GM18526 (cell line): ENCODE results near the gene KRTAP4-4.
"Not testable (repeated sequence)": the region's sequence is repeated elsewhere in the genome, so short reads cannot be mapped to it uniquely, and the experiment has no call there.

Experiments used
- POLR2A ChIP-seq: IDR thresholded peaks from 3 replicates; pipeline ENCODE4 v1.6.1; 2011; ENCODE audit not compliant: insufficient read length; ENCODE audit errors: extremely low read depth

KRTAP4-4 gene

GRCh38 chr17:41153856-41154255, 6.7 kb downstream of the KRTAP4-4 start:
- no peak for TF ChIP-seq POLR2A

DNA sequence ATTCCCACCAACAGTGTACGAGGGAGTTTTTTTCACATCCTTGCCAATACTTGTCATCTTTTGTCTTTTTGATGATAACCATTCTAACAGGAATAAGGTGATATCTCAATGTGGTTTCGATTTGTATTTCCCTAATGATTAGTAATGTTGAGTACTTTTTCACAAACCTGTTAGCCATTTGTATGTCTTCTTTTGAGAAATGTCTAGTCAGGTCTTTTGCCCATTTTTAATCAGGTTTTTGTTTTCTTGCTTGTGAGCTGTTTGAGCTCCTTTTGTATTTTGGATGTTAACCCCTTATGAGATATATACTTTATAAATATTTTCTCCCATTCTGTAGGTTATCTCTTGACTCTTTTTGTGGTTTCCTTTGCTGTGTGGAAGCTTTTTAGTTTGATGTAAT, 9.0 kb downstream of the KRTAP4-4 start:
- no peak for TF ChIP-seq POLR2A

DNA sequence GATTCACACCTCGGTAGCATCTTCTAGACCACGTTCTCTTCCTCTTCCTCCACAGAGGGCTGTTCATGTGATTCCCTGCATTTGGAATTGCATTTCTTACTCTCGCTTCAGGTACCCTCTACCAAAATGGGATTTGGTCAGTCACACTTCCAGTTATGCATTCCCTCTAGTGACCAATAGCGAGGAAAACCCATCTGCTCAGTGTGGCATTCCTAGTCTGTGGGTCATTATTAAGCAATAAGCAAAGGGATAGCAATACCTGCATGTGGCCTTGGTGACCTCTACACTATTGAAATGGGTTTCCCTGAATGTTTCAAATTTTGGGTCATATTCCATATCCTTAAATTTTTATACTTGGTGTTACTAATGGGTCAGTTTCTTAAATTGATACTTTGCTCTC, 10.5 kb downstream of the KRTAP4-4 start:
- no peak for TF ChIP-seq POLR2A

DNA sequence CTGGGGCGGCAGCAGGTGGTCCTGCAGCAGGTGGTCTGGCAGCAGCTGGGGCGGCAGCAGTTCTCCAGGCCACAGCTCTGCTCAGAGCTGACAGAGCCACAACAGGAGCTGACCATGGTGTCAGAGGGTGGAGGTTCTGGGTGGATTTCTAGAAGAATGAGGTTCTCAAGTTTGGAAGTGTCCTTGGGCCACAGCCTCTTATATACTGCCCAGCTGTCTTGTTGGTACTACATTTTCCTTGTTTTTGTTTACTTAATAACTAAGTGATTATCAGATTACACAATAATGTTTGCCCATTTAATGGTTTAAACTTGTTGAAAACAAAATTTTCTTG, 10.9 kb downstream of the KRTAP4-4 start, which contains the start of gene KRTAP4-5:
Gene KRTAP4-5, minus strand, starts transcription at position 174 of the 334 bp plus-strand sequence. Its CDS starts 58 bp downstream, at position 116.
- TF ChIP-seq POLR2A, result no peak

DNA sequence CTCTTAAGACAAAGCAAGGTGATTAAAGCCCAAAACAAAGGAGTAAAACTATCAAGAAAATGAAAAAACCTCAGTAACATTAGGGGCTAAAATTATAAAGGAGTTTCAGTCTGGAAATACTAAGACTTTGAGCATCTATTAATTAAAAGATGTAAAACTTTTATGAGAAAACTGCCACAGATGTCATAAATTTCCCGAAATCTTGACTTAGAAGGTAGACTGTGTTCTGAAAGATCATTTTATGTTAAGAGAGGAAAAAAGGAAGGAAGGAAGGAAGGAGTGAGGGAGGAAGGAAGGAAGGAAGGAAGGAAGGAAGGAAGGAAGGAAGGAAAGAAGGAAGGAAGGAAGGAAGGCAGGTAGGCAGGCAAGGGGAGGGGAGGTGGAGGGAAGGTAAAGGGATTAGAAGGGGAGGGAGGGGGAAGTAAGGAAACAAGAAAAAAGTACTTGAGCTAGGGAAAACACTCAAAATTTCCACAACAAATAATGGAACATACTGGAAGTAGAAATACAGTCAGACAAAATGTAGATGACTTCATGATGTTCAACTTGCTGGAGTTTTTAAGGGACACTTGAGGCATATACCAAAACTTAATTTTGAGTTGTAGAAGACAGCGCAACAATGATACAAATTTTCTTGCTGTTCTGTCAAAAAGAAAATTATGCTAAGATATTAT, 12.9 kb downstream of the KRTAP4-4 start:
- TF ChIP-seq POLR2A, result no peak

DNA sequence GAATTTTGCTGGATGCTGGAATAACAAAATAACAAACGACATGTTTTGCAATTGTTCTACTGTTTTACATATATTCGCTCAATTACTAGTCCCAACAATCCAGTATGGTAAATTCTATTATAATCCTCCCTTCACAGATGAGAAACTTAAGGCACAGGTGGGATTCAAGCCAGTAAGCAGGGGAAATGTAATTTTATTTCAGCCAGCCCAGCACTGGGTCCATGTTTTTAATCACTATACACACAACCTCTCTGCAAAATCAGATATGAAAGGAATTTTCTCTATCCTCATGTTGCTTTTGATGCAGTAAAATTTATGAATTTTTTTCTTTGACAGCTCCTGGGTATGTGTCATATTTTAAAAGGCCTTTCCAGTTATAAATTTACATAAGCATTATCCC, 15.3 kb downstream of the KRTAP4-4 start:
- TF ChIP-seq POLR2A, result no peak

DNA sequence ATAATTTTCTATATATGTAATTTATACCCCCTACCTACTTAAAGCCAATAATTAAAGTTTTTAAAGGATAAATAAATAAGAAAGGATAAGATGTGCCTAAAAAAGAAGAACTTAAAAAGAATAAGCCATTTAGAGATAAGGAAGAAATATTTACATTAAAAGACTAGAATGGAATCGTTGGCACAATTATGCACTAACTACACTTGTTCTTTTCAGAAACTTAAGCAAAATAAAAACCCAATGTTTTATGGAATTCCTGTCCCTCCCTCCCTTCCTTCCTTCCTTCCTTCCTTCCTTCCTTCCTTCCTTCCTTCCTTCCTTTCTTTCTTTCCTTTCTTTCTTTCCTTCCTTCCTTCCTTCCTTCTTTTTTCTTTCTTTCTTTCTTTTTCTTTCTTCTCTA, 15.7 kb downstream of the KRTAP4-4 start:
- TF ChIP-seq POLR2A, result no peak

DNA sequence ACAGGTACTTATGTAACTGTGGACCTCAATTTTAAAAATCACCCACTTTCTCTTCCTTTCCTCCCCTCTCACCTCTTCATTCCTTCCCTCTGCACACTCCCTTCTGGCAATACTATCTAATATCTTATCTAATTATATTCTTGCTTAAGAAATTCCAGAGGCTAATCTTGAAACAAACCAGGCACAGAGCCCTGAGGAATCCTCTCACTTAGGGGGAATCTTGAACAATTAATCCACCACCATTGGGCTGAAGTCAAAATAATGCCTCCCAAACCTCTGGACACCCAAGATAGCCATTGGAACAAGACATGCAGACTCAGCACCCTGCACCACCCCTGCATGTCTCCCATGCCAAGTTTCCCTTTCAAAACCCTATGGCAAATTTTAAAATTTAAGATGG, 19.2 kb downstream of the KRTAP4-4 start:
- TF ChIP-seq POLR2A, result no peak

- TF ChIP-seq POLR2A, result no peak
These were observed 20.0 kb downstream of the KRTAP4-4 start, which contains the start of gene KRTAP4-6 for GRCh38 chr17:41140360-41141131. Gene KRTAP4-6 (minus strand): TSS chr17:41140544. CDS start chr17:41140487, 57 bp downstream.

DNA sequence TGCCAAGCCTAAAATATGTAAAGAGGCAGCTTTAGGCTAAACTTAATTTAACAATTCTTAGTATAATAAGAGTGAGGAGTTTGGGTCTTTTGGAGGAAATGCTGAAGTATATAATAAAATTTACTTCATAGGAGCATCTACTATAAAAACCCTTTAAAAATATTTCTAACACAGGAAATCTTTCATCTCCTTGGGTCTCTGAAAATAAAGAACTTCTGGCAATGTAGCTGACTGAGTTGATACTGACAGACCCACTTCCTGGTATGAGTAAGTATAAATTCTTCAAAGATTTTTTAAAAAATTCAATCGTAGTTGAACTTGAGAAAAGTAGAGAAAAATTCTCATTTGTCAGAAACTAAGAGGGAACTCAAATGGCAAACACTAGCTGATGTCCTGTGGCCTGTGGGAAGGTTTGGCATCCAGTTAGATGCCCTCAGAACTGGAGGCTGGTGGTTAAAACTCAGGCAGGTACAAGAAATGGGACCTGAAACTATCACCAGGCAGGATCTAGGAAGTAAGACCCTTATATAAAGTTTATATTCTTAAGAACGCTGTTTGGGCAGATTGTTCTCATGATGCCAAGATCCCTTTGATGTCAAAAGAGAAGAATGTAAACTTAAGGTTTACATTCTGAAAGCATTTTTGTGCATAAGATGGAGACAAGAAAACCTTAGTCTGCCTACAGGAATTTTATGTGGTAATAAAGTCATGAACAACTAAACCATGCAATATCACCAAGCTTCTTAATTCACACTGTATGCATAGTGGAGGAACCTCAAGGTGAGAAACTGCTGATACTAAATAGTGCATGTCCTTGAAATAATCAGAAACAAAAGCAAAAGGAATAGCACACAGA, 26.4 kb downstream of the KRTAP4-4 start:
- TF ChIP-seq POLR2A, result no peak

DNA sequence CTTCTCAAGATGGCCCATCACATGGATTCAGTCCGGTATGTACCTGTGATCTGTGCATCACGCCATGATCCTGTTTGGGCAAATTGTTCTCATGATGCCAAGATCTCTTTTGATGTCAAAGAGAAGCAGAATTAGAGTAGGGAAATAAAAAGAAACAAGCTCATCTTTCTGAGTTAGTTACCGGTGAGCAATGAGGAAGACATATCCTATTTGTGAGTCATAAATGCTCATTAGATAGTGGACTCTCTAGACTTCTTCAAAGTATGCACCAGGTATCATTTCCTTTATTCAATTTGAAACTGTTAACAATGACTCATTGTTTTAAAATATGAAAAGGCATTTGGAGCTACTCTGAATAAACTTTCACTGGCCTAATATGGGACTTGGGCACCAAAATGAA, 28.6 kb downstream of the KRTAP4-4 start:
- no peak for TF ChIP-seq POLR2A

- no peak for TF ChIP-seq POLR2A
These were observed 33.2 kb downstream of the KRTAP4-4 start for GRCh38 chr17:41127371-41127770.

- TF ChIP-seq POLR2A, result no peak
These were observed 34.1 kb downstream of the KRTAP4-4 start for GRCh38 chr17:41126412-41126811.

DNA sequence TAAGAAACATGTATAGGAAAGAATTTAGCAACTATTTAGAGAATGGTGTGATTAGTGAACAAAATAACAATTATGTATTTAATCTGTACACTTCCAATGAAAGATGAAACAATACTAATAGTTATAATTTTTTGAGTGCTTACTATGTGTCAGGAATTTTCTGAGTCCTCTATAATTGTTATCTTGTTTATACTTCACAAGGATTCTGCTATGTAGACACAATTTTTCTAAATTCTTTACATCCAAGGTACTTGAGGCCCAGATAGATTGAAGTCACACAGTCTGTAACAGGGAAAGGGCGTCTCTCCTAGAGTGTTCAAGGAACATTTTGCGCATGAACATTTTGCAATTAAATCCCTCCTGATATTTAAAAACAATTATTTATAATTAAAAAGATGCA, 35.5 kb downstream of the KRTAP4-4 start:
- TF ChIP-seq POLR2A, result no peak

- not testable (repeated sequence) for TF ChIP-seq POLR2A
These were observed 36.6 kb downstream of the KRTAP4-4 start, which contains the start of gene KRTAP4-12 for GRCh38 chr17:41123991-41124371. Gene KRTAP4-12 (minus strand): TSS chr17:41124182. CDS start chr17:41124122, 60 bp downstream.

GRCh38 chr17:41121742-41122141, 38.8 kb downstream of the KRTAP4-4 start:
- TF ChIP-seq POLR2A, result no peak

DNA sequence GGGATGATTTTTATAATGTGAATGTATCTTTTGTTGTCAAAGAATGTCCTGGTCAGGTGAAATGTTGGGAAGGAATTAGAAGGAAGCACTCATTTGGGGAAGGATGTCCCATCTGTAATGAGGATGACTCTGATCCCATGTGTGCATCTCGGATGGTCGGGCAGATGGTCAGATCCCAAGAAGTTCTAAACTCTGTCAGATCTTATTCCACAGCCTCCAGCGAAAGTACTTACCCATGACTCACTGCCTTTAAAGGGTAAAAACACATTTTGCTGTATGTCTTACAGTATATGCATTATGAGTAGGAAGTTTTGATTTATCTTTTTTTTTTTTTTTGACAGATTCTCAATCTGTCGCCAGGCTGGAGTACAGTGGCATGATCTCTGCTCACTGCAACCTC, 41.8 kb downstream of the KRTAP4-4 start:
- no peak for TF ChIP-seq POLR2A
